ENCODE measurements around the gene NOM1. TPM values are rescaled to one million over a fixed set of nuclear protein-coding genes. Genes with fewer than 3 reads are reported as not detected.

NOM1 gene
- total RNA-seq, 1 experiment from 2014 or later = 15.1 TPM

Other genes starting within 250 kb of the NOM1 start
- gene LMBR1, start 56.5 kb upstream of the NOM1 start, total RNA-seq (2014; rRNA removed; shearing (Covaris generic)) = 43.8 and 53.4 TPM in 2 replicates
- gene MNX1, start 61.0 kb downstream of the NOM1 start, total RNA-seq (2014; rRNA removed; shearing (Covaris generic)) = 1.8 and 2.7 TPM in 2 replicates
- 78.6 and 96.9 TPM in 2 replicates for gene UBE3C, start 189.2 kb downstream of the NOM1 start, total RNA-seq (2014; rRNA removed; shearing (Covaris generic))

Data from NCI-H460 (cell line).